Stimulated activated CD4-positive, alpha-beta T cell treated with anti-CD3 and anti-CD28 coated beads, TNF-alpha, amount 100 ng/mL, for 4 hours (primary cell): ENCODE measurements around the gene ZNF330.

Experiments used
- DNase-seq, 3 experiments: peaks; one replicate each; pipeline ENCODE4 v3.0.0-alpha.2; 2020; ENCODE audit warnings: low read depth in 3 of 3

ZNF330 gene

DNA sequence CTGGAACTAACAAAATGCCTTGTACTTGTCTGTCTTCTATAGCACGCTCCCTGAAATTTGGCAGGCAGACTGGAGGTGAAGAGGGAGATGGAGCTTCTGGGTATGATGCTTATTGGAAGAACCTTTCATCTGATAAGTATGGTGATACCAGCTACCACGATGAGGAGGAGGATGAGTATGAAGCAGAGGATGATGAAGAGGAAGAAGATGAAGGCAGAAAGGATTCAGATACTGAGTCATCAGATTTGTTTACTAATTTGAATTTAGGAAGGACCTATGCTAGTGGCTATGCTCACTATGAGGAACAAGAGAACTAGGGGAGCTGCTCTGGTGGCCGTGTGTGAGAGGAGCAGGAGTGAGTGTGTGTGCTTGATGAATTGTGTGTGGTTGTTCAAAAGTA lies 13.0 kb downstream of the ZNF330 start:
- no peak for DNase-seq

DNA sequence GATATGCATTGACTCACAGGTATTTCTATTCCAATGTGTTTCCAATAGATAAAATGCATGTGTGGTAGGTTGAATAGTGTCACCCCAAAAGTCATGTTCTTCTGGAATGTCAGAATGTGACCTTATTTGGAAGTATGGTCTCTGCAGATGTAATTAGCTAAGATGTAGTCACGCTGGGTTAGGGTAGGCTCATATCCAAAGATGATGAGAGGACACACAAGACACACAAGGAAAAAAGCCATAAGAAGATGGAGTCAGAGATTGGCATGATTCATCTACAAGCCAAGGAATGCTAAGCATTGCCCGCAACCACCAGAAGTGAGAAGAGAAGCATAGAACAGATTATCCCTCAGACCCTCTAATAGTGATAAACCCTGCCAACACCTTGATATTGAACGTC lies 17.5 kb downstream of the ZNF330 start:
- no peak for DNase-seq

DNA sequence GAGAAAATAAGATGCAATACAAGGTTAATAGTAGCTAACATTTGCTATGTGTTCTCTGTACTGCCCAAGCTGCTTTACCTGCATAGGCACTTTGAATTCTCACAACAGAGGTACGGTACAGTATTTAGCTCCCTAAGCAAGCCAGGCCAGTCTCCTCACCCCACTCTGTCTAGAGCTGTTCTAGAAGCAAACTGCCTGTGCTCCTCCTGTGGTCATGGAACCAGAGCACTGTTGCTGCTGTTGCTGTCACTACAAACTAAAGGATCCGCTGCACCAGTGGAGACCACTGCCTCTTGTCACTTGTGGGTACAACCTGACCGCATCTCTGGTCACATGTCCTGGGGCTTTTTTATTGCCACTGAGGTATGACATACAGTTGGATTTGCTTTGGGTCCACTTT lies 19.6 kb downstream of the ZNF330 start:
- DNase-seq, result no peak

- no peak for DNase-seq
Observed at GRCh38 chr4:141240671-141241070, 20.0 kb downstream of the ZNF330 start.

DNA sequence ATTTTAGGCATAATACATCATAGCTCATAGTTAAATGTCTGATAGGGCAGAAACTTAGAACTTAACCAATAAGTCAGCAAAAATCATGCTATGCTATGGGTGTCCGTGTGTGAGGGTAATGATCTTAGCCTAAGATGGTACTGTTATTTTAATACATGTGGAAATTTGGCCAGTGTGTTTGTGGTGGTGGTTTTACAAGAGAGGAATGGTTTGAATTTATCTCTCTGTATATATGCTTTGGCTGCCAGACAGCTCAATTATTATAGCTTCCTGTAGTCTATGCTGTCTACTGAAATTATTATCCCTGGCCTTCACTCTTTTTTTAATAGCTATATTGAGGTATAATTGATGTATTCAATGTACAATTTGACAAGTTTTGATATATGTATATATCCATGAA lies 21.3 kb downstream of the ZNF330 start:
- no peak for DNase-seq

- no peak for DNase-seq
Observed at GRCh38 chr4:141244419-141244818, 23.7 kb downstream of the ZNF330 start.

DNA sequence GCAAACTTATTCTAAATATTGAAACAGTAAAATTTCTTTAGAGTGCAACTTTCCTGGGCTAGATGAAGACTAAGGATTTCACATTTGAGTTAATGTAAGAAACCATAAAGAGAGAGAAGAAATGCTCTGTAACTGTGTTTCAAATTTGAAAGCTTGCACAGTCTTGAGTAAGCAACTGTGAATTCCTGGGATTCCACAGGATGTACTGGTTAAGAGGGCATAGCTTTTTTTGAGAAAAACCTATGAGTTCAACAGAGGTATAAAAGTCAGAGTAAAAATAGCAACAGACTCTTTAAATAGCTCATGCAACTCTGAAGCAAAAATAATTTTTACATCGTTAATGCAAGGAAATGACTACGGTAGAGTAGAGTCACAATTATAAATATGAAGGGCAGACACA lies 25.5 kb downstream of the ZNF330 start:
- no peak for DNase-seq

DNA sequence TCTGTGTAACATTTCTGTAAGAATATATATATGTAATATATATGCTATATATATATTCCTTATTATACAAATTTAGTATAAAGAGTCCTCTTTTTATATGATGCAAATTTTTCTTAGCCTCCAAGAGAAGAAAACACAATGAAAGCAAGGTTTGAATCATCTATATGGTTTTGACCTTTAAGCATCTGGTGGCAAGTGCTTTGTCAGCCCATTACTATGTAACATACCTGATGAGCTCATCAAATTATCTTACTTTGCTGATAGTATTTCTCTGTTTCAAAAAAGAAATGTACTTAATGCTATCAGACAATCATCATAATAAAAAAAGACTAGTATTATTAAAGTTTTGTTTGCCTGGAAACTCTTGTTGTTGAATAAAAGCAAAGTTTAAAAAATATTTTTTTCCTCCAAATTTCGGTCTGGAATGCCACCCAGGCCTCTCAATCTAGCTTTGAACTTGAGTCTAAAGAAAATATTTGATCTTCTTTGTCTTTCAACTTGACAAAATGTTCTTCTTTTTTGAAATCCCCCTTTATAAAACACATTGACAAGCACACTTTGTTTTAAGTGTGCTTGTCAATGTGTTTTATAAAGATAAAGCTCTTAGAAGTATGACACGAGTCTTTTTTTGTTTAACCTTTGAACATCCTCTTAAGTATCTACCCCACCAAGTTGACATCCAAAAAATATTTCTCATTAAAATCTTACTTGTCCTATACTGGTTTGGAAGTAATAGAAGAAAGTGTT lies 26.2 kb downstream of the ZNF330 start:
- no peak for DNase-seq

DNA sequence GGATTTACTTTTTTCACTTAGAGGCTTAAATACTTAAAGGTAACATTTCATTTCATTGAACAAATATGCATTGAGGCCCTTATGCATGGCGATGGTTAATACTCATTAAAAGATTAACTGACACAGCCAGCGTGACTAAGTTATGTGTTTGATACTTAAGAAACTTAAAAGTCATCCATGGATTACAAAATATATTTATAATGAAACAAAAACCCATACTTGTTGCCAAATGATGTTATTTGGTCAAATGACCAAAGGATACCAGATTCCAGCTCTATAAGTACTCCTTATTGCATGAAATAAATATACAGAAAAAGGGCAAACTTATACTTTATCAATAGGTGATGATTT lies 26.7 kb downstream of the ZNF330 start:
- no peak for DNase-seq

DNA sequence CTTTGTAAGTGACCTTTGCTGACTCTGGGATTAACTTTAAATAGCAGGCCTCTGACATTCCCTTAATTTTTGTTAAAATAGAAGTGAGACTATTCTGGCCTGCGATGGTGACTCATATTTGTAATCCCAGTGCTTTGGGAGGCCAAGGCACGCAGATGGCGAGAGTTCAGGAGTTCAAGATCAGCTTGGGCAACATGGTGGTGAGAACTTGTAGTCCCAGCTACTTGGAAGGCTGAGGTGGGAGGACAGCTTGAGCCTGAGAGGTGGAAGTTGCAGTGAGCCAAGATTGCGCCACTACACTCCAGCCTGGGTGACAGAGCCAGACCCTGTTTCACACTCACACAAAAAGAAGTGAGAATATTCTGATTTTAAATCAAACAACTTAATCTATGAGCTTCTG lies 27.3 kb downstream of the ZNF330 start:
- no peak for DNase-seq

DNA sequence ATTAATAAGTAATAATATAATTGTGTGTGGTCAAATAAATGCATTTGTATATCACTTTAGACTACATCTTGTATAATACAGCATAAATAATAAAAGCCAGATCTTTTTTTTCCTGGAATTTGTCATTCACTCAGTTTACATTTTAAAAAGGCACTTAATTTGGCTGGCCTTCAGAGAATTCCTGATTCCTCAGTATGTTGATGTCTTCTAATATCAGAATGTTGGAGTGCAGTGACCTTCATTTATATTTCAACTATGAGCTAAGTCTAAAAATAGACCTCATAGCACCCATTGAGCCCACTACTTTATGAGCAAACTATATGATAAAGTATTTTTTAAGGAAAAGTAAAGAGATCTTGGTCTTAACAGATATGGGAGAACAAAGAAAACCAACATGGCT lies 27.8 kb downstream of the ZNF330 start:
- DNase-seq, result no peak

DNA sequence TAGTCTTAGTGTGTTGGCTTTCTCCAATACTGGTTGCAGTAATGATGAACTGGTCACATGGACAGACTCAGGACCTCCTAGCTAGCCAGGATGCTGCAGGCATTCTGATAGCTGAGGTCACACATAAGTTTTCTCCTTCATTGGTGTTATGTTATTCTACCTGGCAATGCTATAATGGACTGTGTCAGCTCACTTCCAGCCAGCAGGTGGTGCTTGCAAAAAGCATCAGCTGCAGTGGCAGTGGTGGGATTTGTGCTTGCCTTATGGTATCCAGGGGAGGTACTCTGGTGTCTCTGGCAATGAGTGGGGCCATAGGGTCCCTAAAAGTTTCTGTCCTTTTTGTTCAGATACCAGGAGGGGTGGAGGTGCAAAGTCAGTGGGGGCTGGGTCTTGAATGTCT lies 33.6 kb downstream of the ZNF330 start:
- no peak for DNase-seq

DNA sequence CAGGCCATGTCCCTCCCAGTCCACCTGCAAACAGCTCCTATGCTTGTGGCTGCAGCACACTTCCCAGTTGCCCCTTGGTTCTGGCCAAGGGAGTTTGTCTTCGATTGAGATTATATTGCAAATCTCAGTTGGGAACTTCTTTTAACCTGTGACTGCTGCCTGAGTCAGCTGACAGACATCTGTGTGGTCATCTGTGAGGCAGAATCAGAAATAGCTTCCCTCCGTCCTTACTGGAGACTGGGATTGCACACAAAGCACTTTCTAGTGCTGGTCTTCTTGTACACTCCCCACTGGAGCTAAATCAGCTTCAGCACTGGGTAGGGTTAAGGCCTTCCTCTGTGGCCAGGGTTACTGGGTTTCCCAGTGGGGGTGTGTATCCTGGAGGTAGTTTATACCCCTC lies 34.3 kb downstream of the ZNF330 start:
- no peak for DNase-seq

GRCh38 chr4:141258558-141258957 lies 37.9 kb downstream of the ZNF330 start:
- no peak for DNase-seq

- DNase-seq, result no peak
Observed at GRCh38 chr4:141275834-141276233, 55.1 kb downstream of the ZNF330 start.

- DNase-seq, result no peak
Observed at GRCh38 chr4:141283152-141283551, 62.5 kb downstream of the ZNF330 start.

DNA sequence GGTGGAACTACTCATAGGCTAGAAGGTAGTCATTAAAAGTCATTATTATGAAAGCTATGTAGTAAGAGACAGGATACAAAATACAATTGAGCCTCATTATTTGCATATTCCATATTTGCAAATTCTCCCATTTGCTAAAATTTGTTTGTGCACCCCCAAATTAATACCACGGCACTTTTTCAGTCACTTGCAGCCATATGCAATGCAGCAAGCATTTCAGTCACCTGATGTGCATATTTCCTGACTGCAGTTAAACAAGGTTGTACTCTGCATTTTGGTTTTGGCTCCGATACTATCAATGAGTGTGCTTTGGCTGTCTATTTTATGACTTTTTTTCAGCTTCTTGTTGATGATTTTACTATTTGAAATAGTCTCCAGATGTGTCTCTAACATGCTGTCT lies 62.9 kb downstream of the ZNF330 start:
- no peak for DNase-seq
